SK-N-MC (cell line): ENCODE measurements around the gene PTPRF.

Experiments used
- DNase-seq: peaks from one replicate; pipeline ENCODE4 v3.0.0-alpha.2; 2011; ENCODE audit warnings: low read depth, low spot score
- H3K27ac ChIP-seq: fragments of 200-600 bp; sonication (generic); 2 replicates; pipeline ENCODE4 v1.5.1; 2016; ENCODE audit warnings: mixed run types
- H3K36me3 ChIP-seq: fragments of 200-600 bp; sonication (generic); 2 replicates; pipeline ENCODE4 v1.6.1; 2017; ENCODE audit warnings: antibody characterized with exemption, low read length, mixed read lengths; ENCODE audit not compliant: insufficient read depth
- H3K4me3 ChIP-seq: fragments of 200-600 bp; sonication (generic); 2 replicates; pipeline ENCODE4 v1.5.1; 2016
- H3K9ac ChIP-seq: fragments of 200-600 bp; sonication (generic); 2 replicates; pipeline ENCODE4 v1.8.0; 2017; ENCODE audit warnings: mixed run types, mixed read lengths; ENCODE audit not compliant: insufficient read length
- H3K9me3 ChIP-seq: fragments of 200-600 bp; sonication (generic); 2 replicates; pipeline ENCODE4 v1.6.1; 2017; ENCODE audit warnings: low read depth, mild to moderate bottlenecking, antibody characterized with exemption, low read length, moderate library complexity, mixed read lengths
- EZH2 ChIP-seq: fragments of 200-600 bp; sonication (generic); IDR thresholded peaks from one replicate; pipeline ENCODE4 v1.6.1; 2017; ENCODE audit warnings: antibody characterized with exemption
- FOXP2 ChIP-seq: optimal IDR thresholded peaks from 2 replicates; pipeline ENCODE3; 2011; ENCODE audit warnings: mild to moderate bottlenecking, moderate library complexity; ENCODE audit not compliant: insufficient read depth; ENCODE audit errors: extremely low read length, control extremely low read depth
- POLR2AphosphoS5 ChIP-seq: IDR thresholded peaks from 2 replicates; pipeline ENCODE4 v1.6.1; 2012; ENCODE audit warnings: mild to moderate bottlenecking, low read depth, low read length, borderline replicate concordance

Gene PTPRF

DNA sequence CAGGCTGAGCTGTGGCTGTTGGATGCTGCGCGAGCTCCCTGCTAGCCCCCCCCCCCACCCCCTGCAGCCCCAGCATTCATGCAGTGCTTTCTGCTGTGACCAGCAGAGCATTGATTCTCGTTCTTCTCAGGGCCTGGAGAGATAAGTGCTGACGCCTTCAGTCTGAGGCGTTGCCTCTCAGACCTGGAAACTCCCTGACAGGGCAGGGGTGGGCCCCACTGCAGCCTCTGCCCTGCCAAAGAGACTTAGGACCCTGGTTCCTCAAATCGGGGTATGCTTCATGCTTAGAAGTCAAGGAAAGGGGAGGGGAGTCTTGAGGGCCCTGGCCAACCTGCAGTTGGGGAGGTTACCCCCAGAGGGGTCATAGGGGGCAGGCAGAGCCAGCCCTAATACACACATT lies 38.5 kb downstream of the PTPRF start:
- Histone ChIP-seq H3K4me3 (no peak overlapping the region), H3K9me3 (no peaks in the 10 kb centered on the region), H3K27ac (no peak overlapping the region), H3K9ac (no peak overlapping the region), H3K36me3 (peaks cover 13% of the 10 kb centered on the region; the same call in 1 of the 2 replicates)
- no peak for DNase-seq
- TF ChIP-seq FOXP2 (no peak), EZH2 (no peak), POLR2AphosphoS5 (no peak)

DNA sequence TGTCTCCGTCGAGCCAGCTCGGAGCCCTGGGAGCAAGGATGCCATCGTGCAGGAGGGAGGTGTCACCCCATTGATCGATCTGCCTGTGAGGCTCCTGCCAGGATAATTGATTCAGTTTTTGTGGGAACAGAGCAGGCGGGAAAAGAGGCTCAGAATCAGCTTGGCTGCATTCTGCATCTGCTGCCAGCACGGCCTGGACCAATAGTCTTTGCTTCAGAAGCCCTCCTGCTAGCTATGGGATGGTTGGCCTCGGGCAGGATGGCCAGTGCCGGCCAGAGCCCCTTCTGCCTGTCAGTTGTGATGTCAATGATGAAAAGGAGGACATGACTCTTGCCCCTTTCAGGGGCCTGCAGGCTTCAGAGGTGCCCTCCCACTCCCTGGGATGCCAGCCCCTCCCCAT lies 39.6 kb downstream of the PTPRF start:
- H3K4me3 ChIP-seq = no peak overlapping the region

DNA sequence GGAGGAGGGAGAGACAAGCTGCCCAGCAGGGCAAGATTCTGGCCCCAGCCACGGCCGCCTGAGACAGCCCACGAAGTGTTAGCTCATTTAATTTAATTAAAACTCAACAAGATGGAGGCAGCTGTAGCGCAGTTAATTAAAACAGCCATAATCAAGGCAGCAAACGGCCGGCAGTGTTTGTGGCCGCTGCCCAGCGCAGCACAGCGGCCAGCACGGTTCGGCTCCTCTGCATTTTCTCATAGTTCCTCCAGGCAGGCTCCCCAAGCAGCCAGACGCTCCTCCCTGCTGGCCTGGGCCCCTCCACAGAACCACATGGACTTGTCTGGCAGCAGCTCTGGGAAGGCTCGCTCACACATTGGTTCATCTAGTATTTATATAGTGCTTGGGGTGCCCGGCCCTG lies 40.0 kb downstream of the PTPRF start:
- no peak overlapping the region for H3K27ac ChIP-seq
- peaks cover 20% of the 10 kb centered on the region; the same call in 1 of the 2 replicates for H3K36me3 ChIP-seq
- no peak for TF ChIP-seq EZH2
- no peak for TF ChIP-seq POLR2AphosphoS5
- TF ChIP-seq FOXP2 = no peak
- no peaks in the 10 kb centered on the region for H3K9me3 ChIP-seq
- H3K4me3 ChIP-seq = no peak overlapping the region
- no peak for DNase-seq
- H3K9ac ChIP-seq = no peak overlapping the region

More for the DNA sequence above, 39.6 kb downstream of the PTPRF start:
- Histone ChIP-seq H3K27ac (no peak overlapping the region), H3K9ac (no peak overlapping the region), H3K36me3 (peaks cover 17% of the 10 kb centered on the region; the same call in 1 of the 2 replicates), H3K9me3 (no peaks in the 10 kb centered on the region)
- TF ChIP-seq EZH2 (no peak), POLR2AphosphoS5 (no peak), FOXP2 (no peak)
- no peak for DNase-seq

DNA sequence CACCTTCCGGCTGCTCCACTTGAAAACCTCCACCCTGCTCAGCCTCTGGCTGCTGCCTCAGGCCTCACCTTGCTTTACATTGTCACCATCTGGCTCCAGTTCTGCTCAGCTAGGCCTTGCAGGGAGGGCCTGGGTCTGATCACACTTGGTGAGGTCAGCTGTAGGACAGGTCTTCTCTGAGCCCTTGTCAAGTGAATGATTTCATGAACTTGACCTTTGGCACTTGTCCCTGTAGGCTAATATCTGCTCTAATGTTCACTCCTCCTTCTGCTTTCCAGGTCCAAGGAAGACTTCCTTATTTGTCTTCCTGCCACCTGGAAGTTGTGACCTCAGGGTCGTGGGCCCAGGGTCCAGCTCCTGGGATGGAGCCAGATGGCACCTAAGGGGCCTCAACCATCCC lies 41.4 kb downstream of the PTPRF start:
- Histone ChIP-seq H3K9ac (no peak overlapping the region), H3K9me3 (no peaks in the 10 kb centered on the region), H3K4me3 (no peak overlapping the region), H3K27ac (no peak overlapping the region), H3K36me3 (peaks cover 30% of the 10 kb centered on the region; the same call in 1 of the 2 replicates)
- no peak for DNase-seq
- TF ChIP-seq FOXP2 (no peak), EZH2 (no peak), POLR2AphosphoS5 (no peak)

DNA sequence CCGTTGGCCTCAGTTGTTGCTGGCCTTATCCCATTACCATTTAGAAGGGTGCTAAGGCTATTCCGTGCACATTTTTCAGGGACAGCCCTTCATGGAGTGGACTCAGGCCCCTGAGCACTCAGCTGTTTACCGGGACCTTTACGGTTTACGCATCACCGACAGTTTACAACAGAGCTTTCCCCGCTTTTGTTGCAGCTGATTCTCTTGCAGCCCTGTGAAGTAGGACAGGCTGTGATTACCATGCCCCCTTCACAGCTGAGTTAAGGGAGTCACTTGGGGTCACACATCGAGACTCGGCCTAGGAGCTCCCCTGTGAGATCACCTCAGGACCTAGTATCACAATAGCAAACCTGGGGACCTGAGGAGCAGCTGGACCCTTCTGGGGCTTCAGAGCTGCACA lies 41.9 kb downstream of the PTPRF start:
- Histone ChIP-seq H3K36me3 (peaks cover 30% of the 10 kb centered on the region; the same call in 1 of the 2 replicates), H3K4me3 (no peak overlapping the region), H3K9ac (no peak overlapping the region), H3K9me3 (no peaks in the 10 kb centered on the region), H3K27ac (no peak overlapping the region)
- TF ChIP-seq EZH2 (no peak), FOXP2 (no peak), POLR2AphosphoS5 (no peak)
- no peak for DNase-seq

DNA sequence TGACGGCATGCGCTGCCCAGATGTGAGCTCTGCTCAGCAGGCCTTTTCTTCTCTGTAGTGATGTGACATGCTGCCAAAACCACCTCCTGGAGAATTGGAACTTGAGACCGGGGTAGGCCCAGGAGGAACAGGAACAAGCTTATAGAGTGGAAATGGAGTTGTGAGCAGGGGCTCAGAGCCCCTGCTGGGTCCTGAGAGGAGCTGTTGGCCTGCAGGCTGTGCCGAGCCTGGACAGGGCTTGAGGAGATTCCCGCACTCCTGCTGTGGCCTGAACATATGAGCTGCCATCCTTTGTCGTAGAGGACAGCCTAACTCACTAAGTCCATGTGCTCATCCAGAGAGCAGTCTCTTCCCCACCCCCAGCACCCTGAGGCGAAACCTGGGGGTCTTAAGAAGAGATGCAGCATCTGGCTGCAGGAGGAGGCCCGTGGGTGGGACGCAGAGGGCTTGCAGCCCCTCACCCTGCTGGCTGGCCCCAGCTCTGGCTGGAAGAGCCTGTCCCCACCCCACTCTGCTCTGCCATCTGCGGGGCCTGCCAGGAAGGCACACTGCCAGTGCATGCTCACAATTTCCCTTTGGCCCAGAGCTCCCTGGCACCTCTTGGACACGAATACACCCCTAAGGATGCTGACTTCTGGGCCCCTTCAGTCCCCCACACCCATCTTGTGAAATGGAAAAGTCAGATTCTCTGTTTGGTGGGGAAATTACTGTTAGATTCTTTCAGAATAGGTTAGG lies 42.5 kb downstream of the PTPRF start:
- Histone ChIP-seq H3K27ac (no peak overlapping the region), H3K36me3 (peaks cover 30% of the 10 kb centered on the region; the same call in 1 of the 2 replicates), H3K9me3 (no peaks in the 10 kb centered on the region), H3K4me3 (no peak overlapping the region), H3K9ac (no peak overlapping the region)
- DNase-seq = no peak
- TF ChIP-seq EZH2 = no peak
- TF ChIP-seq FOXP2 = no peak
- TF ChIP-seq POLR2AphosphoS5 = no peak

DNA sequence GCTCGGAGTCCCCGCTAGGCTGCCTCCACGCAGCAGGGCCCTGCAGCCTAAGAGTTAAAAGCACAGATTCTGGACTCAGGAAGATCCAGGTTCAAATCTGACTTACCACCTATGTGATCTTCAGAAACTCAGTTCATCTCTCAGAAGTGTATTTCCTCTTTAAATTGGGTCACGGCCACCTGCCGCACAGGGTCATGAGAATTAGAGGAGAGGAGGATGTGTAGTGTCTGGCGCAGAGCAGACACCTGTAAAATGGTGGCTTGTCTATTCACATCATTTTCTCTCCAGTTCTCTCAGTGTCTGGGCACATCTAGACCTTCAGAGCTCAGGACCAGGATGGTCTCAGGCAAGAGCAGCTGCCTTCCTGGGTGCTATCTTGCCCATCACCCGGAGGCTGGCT lies 45.8 kb downstream of the PTPRF start:
- Histone ChIP-seq H3K9me3 (no peaks in the 10 kb centered on the region), H3K36me3 (peaks cover 40% of the 10 kb centered on the region; the same call in 1 of the 2 replicates), H3K9ac (no peak overlapping the region), H3K27ac (no peak overlapping the region), H3K4me3 (no peak overlapping the region)
- DNase-seq = no peak
- TF ChIP-seq FOXP2 (no peak), POLR2AphosphoS5 (no peak), EZH2 (no peak)

DNA sequence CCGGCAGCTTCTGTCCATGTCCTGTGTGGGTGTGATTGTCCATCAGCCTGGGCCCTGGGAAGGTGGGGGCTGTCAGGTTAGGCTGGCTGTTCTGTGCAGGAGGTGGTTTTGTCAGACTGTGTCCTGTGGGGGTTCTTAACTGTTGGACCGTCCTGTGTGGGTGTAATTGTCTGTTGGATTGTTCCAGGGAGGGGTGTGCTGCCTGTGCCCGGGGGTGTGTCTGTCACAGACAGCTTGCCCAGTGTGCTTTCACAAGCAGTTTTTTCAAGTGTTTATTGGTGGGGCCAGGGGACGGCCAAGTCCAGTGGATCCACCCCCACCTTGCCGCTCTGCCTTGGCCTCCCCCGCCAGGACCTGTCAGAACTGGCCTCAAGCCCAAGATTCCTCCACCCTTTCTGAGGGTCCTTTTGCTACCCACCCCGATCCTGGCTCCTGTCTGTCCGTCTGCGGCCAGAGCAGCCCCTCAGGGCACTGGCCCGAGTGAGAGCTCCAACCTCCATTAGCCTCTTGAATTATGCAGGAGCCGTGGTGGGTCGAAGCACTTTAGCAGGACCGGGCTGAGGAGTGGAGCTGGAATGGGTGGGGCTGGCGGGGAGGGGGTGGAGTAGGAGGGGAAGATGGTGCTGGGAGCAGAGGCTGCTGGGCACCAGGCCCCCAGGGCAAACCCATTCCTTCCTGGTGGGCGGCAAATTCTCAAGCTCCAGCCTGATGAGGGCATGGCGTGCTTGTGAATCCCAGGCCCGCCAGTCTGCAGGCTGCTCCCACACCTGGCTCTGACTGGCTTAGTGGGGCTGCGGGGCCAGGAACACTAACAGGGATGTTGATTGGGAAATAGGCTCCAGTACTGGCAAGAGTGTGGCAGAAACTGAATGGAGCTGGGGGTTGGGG lies 47.2 kb downstream of the PTPRF start:
- H3K36me3 ChIP-seq = peaks cover 33% of the 10 kb centered on the region; the same call in 1 of the 2 replicates
- no peaks in the 10 kb centered on the region for H3K9me3 ChIP-seq
- TF ChIP-seq FOXP2 = no peak
- no peak for DNase-seq
- H3K9ac ChIP-seq = no peak overlapping the region
- no peak overlapping the region for H3K4me3 ChIP-seq
- no peak overlapping the region for H3K27ac ChIP-seq
